ENCODE data around the gene SPHK2.
A peak's percentile ranks its signal among the peaks of the same experiment; 100 is the strongest.

The SPHK2 gene

DNA sequence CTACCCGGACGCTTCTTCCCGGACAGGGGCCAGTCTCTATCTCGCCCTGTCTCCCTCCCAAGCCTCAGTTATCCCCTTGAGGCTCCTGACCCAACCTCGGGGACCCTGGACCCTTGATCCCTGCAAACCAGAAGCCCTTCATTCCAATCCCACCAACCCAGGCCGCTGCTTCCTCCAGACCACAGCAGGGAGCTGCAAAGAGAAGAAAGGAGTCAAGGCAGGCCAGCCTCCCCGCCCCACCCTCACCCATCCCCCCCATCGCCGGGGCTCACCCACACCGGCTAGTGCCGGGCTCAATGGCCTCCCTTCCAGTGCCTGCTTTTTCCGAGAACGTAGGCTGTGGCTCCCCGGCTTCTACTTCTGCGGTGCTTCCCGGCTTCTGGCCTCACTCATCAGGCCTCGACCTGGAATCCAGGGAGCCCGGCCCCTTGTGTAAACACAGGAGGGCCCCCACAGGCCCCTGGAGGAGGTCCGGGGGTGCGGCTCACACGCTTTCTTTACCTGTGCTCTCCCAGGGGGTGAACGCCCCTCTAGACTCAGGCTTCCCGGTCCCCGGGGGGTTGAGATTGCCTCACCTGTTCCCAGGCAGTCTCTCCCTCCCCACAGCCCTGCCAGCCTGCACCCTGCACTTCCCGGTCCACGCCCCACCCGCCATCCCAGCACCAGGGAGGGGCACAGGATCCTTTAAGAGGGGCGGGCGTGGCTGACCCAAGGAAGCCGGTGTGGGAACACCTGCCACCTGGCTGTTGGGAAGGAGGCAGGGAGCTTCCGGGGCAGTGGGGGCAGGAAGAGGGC, 4.7 kb upstream of the SPHK2 start, which contains the start of gene FAM83E:
Gene FAM83E, minus strand, starts transcription at position 641 of the 795 bp plus-strand sequence. CDS start 1,704 bp downstream, outside the sequence.
- peak within 1 kb of the TSS; percentile 26 for H3K27ac ChIP-seq

DNA sequence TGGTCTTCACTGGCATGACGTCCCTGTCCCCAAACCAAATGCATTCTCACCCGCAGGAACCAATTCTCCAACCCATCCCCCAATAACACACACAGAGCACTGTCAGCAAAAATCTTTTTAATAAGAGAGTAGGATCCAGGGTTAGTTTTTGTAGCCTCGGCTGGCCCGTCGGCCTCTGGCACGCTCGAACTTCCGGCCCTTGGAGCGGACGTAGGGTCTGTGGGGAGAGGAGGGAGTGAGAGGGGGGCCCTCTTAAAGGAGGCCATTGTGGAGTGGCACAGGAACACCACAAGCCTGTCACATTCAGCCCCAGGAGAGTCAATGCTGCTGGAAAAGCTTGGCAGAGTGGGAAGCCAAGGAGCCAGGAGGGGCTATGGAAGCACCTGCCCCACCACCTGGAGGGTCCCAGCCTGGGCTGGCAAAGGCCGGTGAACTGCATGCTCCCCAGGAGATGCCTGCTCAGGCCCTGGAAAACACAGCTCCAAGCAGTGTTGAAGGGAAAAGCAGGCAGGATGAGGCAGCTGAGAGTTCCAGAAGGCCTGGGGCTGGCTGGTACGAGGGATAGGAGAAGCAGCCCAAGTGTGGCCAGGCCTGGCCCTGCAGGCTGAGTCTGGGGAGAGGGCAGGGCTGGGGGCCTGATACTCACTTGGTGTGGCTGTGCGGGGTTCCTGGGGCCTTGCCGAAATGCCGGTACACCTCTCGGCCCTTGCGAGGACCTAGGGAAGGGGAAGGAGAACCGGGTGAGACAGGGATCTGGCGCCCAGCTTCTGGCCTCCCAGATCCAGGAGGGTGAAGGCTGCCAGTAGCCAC, 3.9 kb upstream of the SPHK2 start:
- no peak overlapping the region for H3K27ac ChIP-seq
- H3K4me1 ChIP-seq = peaks cover 55% of the 10 kb centered on the region
- H3K36me3 ChIP-seq = peaks cover 52% of the 10 kb centered on the region
- peak overlapping the region; percentile 97 for H3K9ac ChIP-seq
- no peaks in the 10 kb centered on the region for H3K9me3 ChIP-seq
- no peak for TF ChIP-seq Cebpa-rat (IDR thresholded peaks at IDR 0.05)
- no peaks in the 10 kb centered on the region for H3K27me3 ChIP-seq
- H3K4me3 ChIP-seq = no peak overlapping the region
- H4K20me1 ChIP-seq = peaks cover 54% of the 10 kb centered on the region
- peak overlapping the region; percentile 96; the same call in 1 of the 2 replicates for H3K4me2 ChIP-seq

More for the DNA sequence above, 4.7 kb upstream of the SPHK2 start, which contains the start of gene FAM83E:
- peaks cover 54% of the 10 kb centered on the region for H4K20me1 ChIP-seq
- no peaks in the 10 kb centered on the region for H3K9me3 ChIP-seq
- peak within 1 kb of the TSS; percentile 96; the same call in 1 of the 2 replicates for H3K4me2 ChIP-seq
- H3K4me1 ChIP-seq = peaks cover 47% of the 10 kb centered on the region
- H3K4me3 ChIP-seq = no peak within 1 kb of the TSS
- no peak for TF ChIP-seq Cebpa-rat (IDR thresholded peaks at IDR 0.05)
- H3K9ac ChIP-seq = peak within 1 kb of the TSS; percentile 97
- H3K36me3 ChIP-seq = peaks cover 52% of the 10 kb centered on the region
- H3K27me3 ChIP-seq = no peaks in the 10 kb centered on the region

DNA sequence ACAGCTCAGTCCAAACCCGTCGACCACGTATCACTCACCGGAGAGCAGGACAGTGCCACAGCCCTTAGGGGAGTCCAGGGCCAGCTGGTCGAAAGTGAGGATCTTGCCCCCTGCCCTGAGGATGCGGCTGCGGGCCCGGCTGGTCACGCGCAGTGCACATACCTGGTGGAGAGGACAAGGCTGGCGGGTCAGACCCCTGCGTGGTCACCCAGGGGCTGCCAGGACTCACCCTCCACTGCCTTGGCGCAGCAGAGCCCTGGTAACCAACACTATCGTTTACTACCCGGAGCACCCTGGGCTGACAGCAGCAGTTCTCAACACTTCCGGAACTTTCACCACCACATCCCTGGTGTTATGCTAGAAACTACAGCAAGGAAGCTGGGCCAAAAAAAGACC, 3.3 kb upstream of the SPHK2 start:
- TF ChIP-seq Cebpa-rat (IDR thresholded peaks at IDR 0.05) = no peak
- no peaks in the 10 kb centered on the region for H3K27me3 ChIP-seq
- peaks cover 58% of the 10 kb centered on the region for H3K4me1 ChIP-seq
- no peak overlapping the region for H3K27ac ChIP-seq
- H3K9ac ChIP-seq = peak overlapping the region; percentile 97
- no peaks in the 10 kb centered on the region for H3K9me3 ChIP-seq
- H3K4me2 ChIP-seq = peak overlapping the region; percentile 96
- H3K36me3 ChIP-seq = peaks cover 52% of the 10 kb centered on the region
- H3K4me3 ChIP-seq = 0 out of 2 replicates have a peak overlapping the region, but pooled peaks have one; percentile 85
- H4K20me1 ChIP-seq = peaks cover 54% of the 10 kb centered on the region

DNA sequence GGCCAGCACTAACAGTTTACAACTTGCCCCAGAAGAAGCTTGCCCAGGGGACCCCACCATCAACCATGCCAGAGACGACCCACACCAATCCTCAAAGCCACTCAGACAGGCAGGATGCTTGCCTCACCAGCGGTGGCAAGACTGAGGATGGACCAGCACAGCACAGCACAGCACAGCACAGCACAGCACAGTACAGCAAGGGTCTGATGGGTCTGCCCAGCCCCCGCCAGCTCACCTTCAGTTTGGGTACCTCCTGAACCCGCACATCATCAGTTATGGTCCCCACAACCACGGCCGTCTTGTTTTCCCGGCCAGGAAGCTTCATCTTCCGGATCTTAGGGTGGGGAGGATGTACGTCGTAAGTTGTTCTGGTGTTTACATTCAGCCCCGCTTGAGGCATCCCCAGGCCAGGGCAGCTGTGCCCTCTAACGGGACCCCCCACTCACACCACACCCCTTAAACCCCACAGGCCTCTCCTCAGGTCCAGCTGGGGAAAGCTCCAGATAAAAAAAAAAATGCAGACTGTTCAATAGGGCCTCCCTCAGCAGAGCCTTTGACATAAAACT, 2.7 kb upstream of the SPHK2 start:
- Histone ChIP-seq H3K36me3 (peaks cover 52% of the 10 kb centered on the region), H3K9me3 (no peaks in the 10 kb centered on the region), H3K4me2 (peak overlapping the region; percentile 96), H3K9ac (peak overlapping the region; percentile 97), H3K27ac (peak overlapping the region; percentile 93; the same call in 1 of the 2 replicates), H3K4me1 (peaks cover 58% of the 10 kb centered on the region), H4K20me1 (peaks cover 54% of the 10 kb centered on the region), H3K27me3 (no peaks in the 10 kb centered on the region), H3K4me3 (peak overlapping the region; percentile 85)
- TF ChIP-seq Cebpa-rat (IDR thresholded peaks at IDR 0.05) = no peak

DNA sequence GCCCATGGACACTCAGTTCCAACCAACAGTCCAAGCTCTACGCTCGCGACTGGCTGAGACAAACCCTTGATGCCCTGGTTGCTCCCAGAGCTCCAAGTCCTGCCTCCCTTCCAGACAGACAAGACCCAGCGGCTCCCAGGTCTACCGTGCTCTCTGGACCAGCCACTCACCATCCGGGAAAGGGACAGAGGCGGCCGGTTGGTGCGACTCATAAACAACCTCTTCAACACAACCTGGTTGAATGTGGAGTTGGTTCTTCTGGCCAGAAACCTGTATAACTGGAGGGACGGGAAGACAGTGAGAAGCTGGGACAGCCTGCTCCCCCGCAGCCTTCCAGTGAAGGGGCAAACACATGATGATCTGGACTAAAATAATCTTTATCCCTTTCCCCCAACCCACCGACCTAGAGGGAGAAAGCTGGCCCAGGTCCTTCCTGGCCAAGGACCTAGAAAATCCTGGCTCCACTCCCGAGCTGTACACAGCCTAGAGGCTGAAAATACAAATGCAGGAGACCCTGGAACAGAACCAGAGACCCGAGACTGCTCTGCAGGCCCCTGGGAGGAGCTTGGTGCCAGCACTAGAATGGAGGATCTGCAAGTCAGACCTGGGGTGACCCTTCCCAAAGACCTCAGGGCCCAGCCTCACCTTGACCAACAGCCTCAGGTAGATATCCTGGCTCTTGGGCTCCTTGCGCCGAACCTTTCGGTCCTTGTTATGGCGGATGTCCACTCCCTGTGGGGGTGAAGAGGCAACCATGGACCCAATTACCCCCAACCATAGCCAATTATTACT, 2.0 kb upstream of the SPHK2 start:
- peak overlapping the region; percentile 96 for H3K4me2 ChIP-seq
- H3K27ac ChIP-seq = peak overlapping the region; percentile 93
- no peaks in the 10 kb centered on the region for H3K9me3 ChIP-seq
- peaks cover 54% of the 10 kb centered on the region for H4K20me1 ChIP-seq
- TF ChIP-seq Cebpa-rat (IDR thresholded peaks at IDR 0.05) = no peak
- peak overlapping the region; percentile 97 for H3K9ac ChIP-seq
- H3K4me1 ChIP-seq = peaks cover 61% of the 10 kb centered on the region
- peaks cover 52% of the 10 kb centered on the region for H3K36me3 ChIP-seq
- H3K27me3 ChIP-seq = no peaks in the 10 kb centered on the region
- peak overlapping the region; percentile 85 for H3K4me3 ChIP-seq

DNA sequence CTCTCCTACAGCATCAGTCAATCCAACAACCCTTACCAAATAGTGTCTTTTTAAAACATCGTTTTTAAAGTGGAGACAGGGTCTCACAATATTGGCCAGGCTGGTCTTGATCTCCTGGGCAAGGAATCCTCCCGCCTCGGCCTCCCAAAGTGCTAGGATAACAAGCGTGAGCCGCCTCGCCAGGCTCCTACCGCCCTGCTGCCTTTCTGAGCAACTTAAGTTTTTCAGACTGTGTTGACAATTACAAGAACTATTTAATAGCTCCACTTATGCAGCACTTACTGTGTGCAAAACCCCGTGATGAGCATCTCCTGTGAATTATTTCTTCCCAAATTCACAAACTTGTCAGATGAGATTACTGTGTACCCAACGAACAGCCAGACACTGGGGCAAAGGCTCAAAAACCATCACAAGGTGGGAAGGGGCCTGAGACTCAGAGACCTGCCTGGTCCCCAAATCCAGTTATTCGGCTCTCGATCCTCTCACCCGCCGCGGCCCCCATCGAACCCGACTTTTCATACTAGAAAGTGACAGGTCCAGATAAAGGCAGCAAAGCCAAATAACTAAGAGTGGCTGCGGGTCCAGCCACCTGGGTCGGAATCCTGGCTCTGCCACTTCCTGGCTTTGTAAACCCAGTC, 909 bp upstream of the SPHK2 start:
- Histone ChIP-seq H3K9ac (peak overlapping the region; percentile 97), H3K36me3 (peaks cover 47% of the 10 kb centered on the region), H3K27me3 (no peaks in the 10 kb centered on the region), H3K4me2 (peak overlapping the region; percentile 96), H3K9me3 (no peaks in the 10 kb centered on the region), H3K27ac (peak overlapping the region; percentile 93), H3K4me1 (peaks cover 64% of the 10 kb centered on the region), H4K20me1 (peaks cover 54% of the 10 kb centered on the region), H3K4me3 (peak overlapping the region; percentile 85)
- no peak for TF ChIP-seq Cebpa-rat (IDR thresholded peaks at IDR 0.05)

DNA sequence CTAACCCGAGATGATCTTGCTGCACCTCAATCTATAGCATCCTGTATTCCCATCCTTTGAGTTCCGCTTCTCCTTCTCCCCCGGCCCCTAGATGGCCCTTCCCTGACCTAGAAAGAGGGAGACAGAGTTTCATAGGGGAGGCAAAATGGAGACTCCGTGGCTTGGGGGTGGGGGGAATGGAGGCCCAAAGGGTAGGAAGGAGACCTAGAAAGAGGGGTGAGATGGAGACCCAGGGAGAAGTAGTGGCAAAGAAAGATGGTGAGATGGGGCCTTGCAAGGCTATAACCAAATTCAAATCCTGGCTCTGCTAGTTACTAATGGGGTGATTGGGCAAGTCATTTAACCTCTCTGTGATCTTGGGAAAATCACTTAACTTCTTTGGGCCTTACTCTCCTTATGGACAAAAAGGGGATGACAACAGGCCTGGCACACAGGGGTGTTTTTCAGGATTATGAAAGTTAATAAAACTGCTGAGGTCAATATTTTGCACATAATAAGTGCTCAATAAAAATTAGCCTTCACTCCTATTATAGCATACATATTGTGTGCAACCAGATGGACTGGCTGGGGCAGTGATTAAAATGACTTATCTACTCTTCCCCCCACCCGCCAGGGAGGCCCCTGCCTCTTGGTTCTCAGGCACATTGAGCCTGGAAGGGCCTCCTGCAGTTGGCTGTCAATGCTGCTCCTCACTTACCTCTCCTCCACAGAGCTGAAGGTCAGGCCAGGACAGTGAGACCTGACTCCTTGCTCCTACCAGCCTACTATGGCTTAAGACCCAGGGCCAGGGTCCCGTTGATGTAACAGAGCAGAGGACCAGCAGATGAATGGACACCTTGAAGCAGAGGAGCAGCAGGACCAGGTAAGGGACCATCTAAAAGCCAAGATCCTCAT, 633 bp downstream of the SPHK2 start:
- H3K27ac ChIP-seq = peak overlapping the region; percentile 90
- no peak for TF ChIP-seq Cebpa-rat (IDR thresholded peaks at IDR 0.05)
- H3K9me3 ChIP-seq = no peaks in the 10 kb centered on the region
- H3K36me3 ChIP-seq = peaks cover 32% of the 10 kb centered on the region
- peaks cover 68% of the 10 kb centered on the region for H3K4me1 ChIP-seq
- no peaks in the 10 kb centered on the region for H3K27me3 ChIP-seq
- peaks cover 41% of the 10 kb centered on the region for H4K20me1 ChIP-seq
- H3K9ac ChIP-seq = peak overlapping the region; percentile 87
- H3K4me2 ChIP-seq = peak overlapping the region; percentile 95
- H3K4me3 ChIP-seq = peak overlapping the region; percentile 85

DNA sequence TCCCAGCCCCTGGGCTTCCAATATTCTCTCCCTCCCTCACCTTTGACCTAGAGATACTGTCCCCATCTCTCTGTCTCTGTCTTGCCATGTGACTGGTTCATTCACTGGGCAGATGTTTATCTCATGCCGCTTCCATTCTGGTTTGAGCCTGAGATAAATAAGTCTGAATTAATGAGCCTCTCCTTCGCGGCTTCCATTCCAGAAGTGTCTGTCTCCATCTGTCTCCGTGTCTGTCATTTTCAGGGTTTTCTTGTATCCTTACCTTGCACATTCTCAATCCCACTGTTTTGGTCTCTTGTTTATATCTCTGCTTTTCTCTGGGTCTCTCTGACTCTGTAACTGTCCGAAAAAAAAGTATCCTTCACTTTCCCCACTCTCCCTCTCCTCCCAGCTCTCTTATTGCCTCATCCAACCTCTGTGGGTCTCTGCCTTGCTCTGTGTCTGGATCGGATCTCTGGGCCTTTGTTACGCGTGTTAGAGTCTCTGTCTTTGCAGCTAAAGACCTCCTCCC, 4.3 kb downstream of the SPHK2 start:
- peaks cover 7% of the 10 kb centered on the region; the same call in 1 of the 2 replicates for H4K20me1 ChIP-seq
- peak overlapping the region; percentile 91 for H3K4me2 ChIP-seq
- H3K27me3 ChIP-seq = no peaks in the 10 kb centered on the region
- peak overlapping the region; percentile 81 for H3K9ac ChIP-seq
- no peaks in the 10 kb centered on the region for H3K9me3 ChIP-seq
- peak overlapping the region; percentile 81 for H3K27ac ChIP-seq
- H3K36me3 ChIP-seq = peaks cover 28% of the 10 kb centered on the region
- peaks cover 40% of the 10 kb centered on the region for H3K4me1 ChIP-seq
- H3K4me3 ChIP-seq = peak overlapping the region; percentile 69
- TF ChIP-seq Cebpa-rat (IDR thresholded peaks at IDR 0.05) = no peak

Measured in BLaER1 (cell line).